Loucy (cell line): ENCODE measurements around the gene NUB1.

Source experiments
- H2AFZ ChIP-seq: fragments of 200-600 bp; sonication (generic); 2 replicates; pipeline ENCODE4 v1.6.0; 2016; ENCODE audit warnings: antibody characterized with exemption, mild to moderate bottlenecking, low read length, moderate library complexity
- H3F3A ChIP-seq: fragments of 200-600 bp; 2 replicates; pipeline ENCODE4 v1.6.0; 2016; ENCODE audit warnings: antibody characterized with exemption, low read depth, mild to moderate bottlenecking
- H3K27me3 ChIP-seq: fragments of 200-600 bp; sonication (generic); 2 replicates; pipeline ENCODE4 v1.6.1; 2014; ENCODE audit warnings: low read length, mild to moderate bottlenecking; ENCODE audit not compliant: insufficient read depth, poor library complexity, severe bottlenecking
- H3K36me3 ChIP-seq: fragments of 200-600 bp; sonication (generic); 2 replicates; pipeline ENCODE4 v1.6.1; 2016; ENCODE audit warnings: low read length; ENCODE audit not compliant: insufficient read depth
- H3K4me1 ChIP-seq: fragments of 200-600 bp; sonication (generic); 2 replicates; pipeline ENCODE4 v1.5.1; 2014; ENCODE audit warnings: low read length, mild to moderate bottlenecking; ENCODE audit not compliant: insufficient read depth, poor library complexity, severe bottlenecking
- H3K4me2 ChIP-seq: fragments of 200-600 bp; sonication (generic); 2 replicates; pipeline ENCODE4 v1.6.0; 2014; ENCODE audit warnings: antibody characterized with exemption, low read length, low read depth, mild to moderate bottlenecking; ENCODE audit not compliant: poor library complexity, severe bottlenecking
- H3K4me3 ChIP-seq: fragments of 200-600 bp; sonication (generic); 2 replicates; pipeline ENCODE4 v1.5.1; 2014; ENCODE audit warnings: low read length, mild to moderate bottlenecking, mixed read lengths; ENCODE audit not compliant: poor library complexity, severe bottlenecking
- H3K79me2 ChIP-seq: fragments of 200-600 bp; sonication (generic); 2 replicates; pipeline ENCODE4 v1.6.1; 2014; ENCODE audit warnings: low read length; ENCODE audit not compliant: insufficient read depth
- H3K9ac ChIP-seq: fragments of 200-600 bp; sonication (generic); 2 replicates; pipeline ENCODE4 v1.6.0; 2014; ENCODE audit warnings: mild to moderate bottlenecking, low read depth, low read length, moderate library complexity; ENCODE audit not compliant: poor library complexity, severe bottlenecking
- H3K9me2 ChIP-seq: fragments of 200-600 bp; sonication (generic); replicated peaks from 2 replicates; pipeline ENCODE4 v1.6.1; 2016; ENCODE audit warnings: low read depth, low read length, mixed read lengths
- H3K9me3 ChIP-seq: fragments of 200-600 bp; sonication (generic); 2 replicates; pipeline ENCODE4 v1.6.1; 2014; ENCODE audit warnings: mild to moderate bottlenecking, antibody characterized with exemption, low read length, low read depth; ENCODE audit not compliant: insufficient read depth
- H4K20me1 ChIP-seq: fragments of 200-600 bp; sonication (generic); 2 replicates; pipeline ENCODE4 v1.6.0; 2014; ENCODE audit warnings: antibody characterized with exemption, low read length, mild to moderate bottlenecking; ENCODE audit not compliant: insufficient read depth, poor library complexity, severe bottlenecking
- CTCF ChIP-seq: fragments of 200-600 bp; sonication (generic); conservative IDR thresholded peaks from 2 replicates; pipeline ENCODE4 v1.5.1; 2014; ENCODE audit warnings: mild to moderate bottlenecking, antibody characterized with exemption, low read length
- EZH2phosphoT487 ChIP-seq: fragments of 200-600 bp; IDR thresholded peaks from 2 replicates; pipeline ENCODE4 v1.6.1; 2018; ENCODE audit warnings: antibody characterized with exemption, mild to moderate bottlenecking, moderate library complexity, borderline replicate concordance

Gene NUB1

GRCh38 chr7:151379534-151380198 is 38.1 kb downstream of the NUB1 start:
- Histone ChIP-seq H3K9me2 (no peaks in the 10 kb centered on the region), H3F3A (no peaks in the 10 kb centered on the region), H2AFZ (no peak overlapping the region), H3K9ac (no peak overlapping the region), H3K9me3 (no peaks in the 10 kb centered on the region), H3K4me1 (no peaks in the 10 kb centered on the region), H3K79me2 (no peaks in the 10 kb centered on the region), H3K4me3 (no peak overlapping the region), H3K4me2 (no peak overlapping the region), H4K20me1 (no peaks in the 10 kb centered on the region), H3K27me3 (no peaks in the 10 kb centered on the region), H3K36me3 (peaks cover 38% of the 10 kb centered on the region; the same call in 1 of the 2 replicates)
- TF ChIP-seq CTCF (no peak), EZH2phosphoT487 (no peak)

- Histone ChIP-seq H3F3A (no peaks in the 10 kb centered on the region), H3K27me3 (no peaks in the 10 kb centered on the region), H3K4me1 (no peaks in the 10 kb centered on the region), H3K9ac (no peak overlapping the region), H3K9me3 (no peaks in the 10 kb centered on the region), H3K4me3 (no peak overlapping the region), H2AFZ (no peak overlapping the region), H3K9me2 (no peaks in the 10 kb centered on the region), H3K4me2 (no peak overlapping the region), H4K20me1 (no peaks in the 10 kb centered on the region), H3K79me2 (no peaks in the 10 kb centered on the region), H3K36me3 (peaks cover 34% of the 10 kb centered on the region; the same call in 1 of the 2 replicates)
- no peak for TF ChIP-seq CTCF
- no peak for TF ChIP-seq EZH2phosphoT487
Measured at GRCh38 chr7:151380199-151381097, 38.8 kb downstream of the NUB1 start.

- Histone ChIP-seq H3K4me2 (no peak overlapping the region), H3K9me3 (no peaks in the 10 kb centered on the region), H3K4me1 (no peaks in the 10 kb centered on the region), H3K9ac (no peak overlapping the region), H3K36me3 (peaks cover 28% of the 10 kb centered on the region; the same call in 1 of the 2 replicates), H2AFZ (no peak overlapping the region), H4K20me1 (no peaks in the 10 kb centered on the region), H3K27me3 (no peaks in the 10 kb centered on the region), H3K79me2 (no peaks in the 10 kb centered on the region), H3K9me2 (no peaks in the 10 kb centered on the region), H3K4me3 (no peak overlapping the region), H3F3A (no peaks in the 10 kb centered on the region)
- TF ChIP-seq EZH2phosphoT487 (no peak), CTCF (no peak)
Measured at GRCh38 chr7:151381098-151381347, 39.4 kb downstream of the NUB1 start.
